K562 (cell line): ENCODE measurements around the gene HPGDS.
"Not testable (repeated sequence)": the region's sequence is repeated elsewhere in the genome, so short reads cannot be mapped to it uniquely, and the experiment has no call there.

ENCODE experiments used
- ATF2 ChIP-seq: sonication (generic); formaldehyde crosslinking; IDR thresholded peaks from 2 replicates; pipeline ENCODE4 v1.8.1; 2022; ENCODE audit warnings: missing genetic modification reagents
- CHD2 ChIP-seq: IDR thresholded peaks from 2 replicates; pipeline ENCODE4 v1.6.1; 2011; ENCODE audit warnings: low read depth, low read length
- CTCF ChIP-seq, 3 experiments: IDR thresholded peaks in 2 of 3; conservative IDR thresholded peaks in 1 of 3; 2 replicates each; pipeline ENCODE4 v1.5.1; 2011 to 2012; ENCODE audit warnings: low read length in 3 of 3, mild to moderate bottlenecking in 3 of 3, control low read depth in 2 of 3, improper control_type of control experiment in 1 of 3, inconsistent platforms in 1 of 3, low read depth in 1 of 3, mixed read lengths in 1 of 3, moderate library complexity in 1 of 3; ENCODE audit not compliant: insufficient read depth in 2 of 3
- KDM1A ChIP-seq, 2 experiments: fragments of 450-650 bp; IDR thresholded peaks; 2 replicates each; pipeline ENCODE4 v1.6.1; 2016; ENCODE audit warnings: mild to moderate bottlenecking in 2 of 2
- PHB2 ChIP-seq: fragments of 450-650 bp; IDR thresholded peaks from 2 replicates; pipeline ENCODE4 v1.6.1; 2017; ENCODE audit warnings: low read depth
- ZKSCAN1 ChIP-seq: fragments of 150-350 bp; IDR thresholded peaks from 2 replicates; pipeline ENCODE4 v1.6.1; 2016; ENCODE audit warnings: low read depth, low read length

- not testable (repeated sequence) for TF ChIP-seq ZKSCAN1; ATF2 (CRISPR knock-in tag); PHB2; KDM1A (IDR thresholded peaks at IDR 0.05); CHD2; CTCF (IDR thresholded peaks at IDR 0.05 in 2 of 3, conservative IDR thresholded peaks at IDR 0.05 in 1 of 3; ENCODE audit: insufficient read depth in 2 of 3, low read depth in 1 of 3, low read length in 3 of 3)
These were observed 42.8 kb upstream of the HPGDS start for GRCh38 chr4:94385452-94385851.
